ENCODE results near the gene DYNC2LI1.
"Not testable (repeated sequence)": the region's sequence is repeated elsewhere in the genome, so short reads cannot be mapped to it uniquely, and the experiment has no call there.

The DYNC2LI1 gene

GRCh38 chr2:43773876-43774613 lies at the start of gene DYNC2LI1:
DYNC2LI1 (plus strand) TSS chr2:43774039; CDS start chr2:43774139, 100 bp downstream.
- no peak for TF ChIP-seq CTCF (IDR thresholded peaks at IDR 0.05; ENCODE audit: control insufficient read depth, insufficient read depth, low read depth, low read length, missing control alignments)
- peak; percentile 58 for DNase-seq (ENCODE audit: low read depth)
- peak within 1 kb of the TSS; percentile 80 for H3K4me3 ChIP-seq (ENCODE audit: control insufficient read depth, low read depth, low read length)

- H3K4me3 ChIP-seq (ENCODE audit: control insufficient read depth, low read depth, low read length): no peak overlapping the region
- no peak for TF ChIP-seq CTCF (IDR thresholded peaks at IDR 0.05; ENCODE audit: control insufficient read depth, insufficient read depth, low read depth, low read length, missing control alignments)
- DNase-seq (ENCODE audit: low read depth): no peak
These were observed 48.9 kb upstream of the DYNC2LI1 start for GRCh38 chr2:43724728-43725526.

- DNase-seq (ENCODE audit: low read depth): no peak
- no peak for TF ChIP-seq CTCF (IDR thresholded peaks at IDR 0.05; ENCODE audit: control insufficient read depth, insufficient read depth, low read depth, low read length, missing control alignments)
- H3K4me3 ChIP-seq (ENCODE audit: control insufficient read depth, low read depth, low read length): no peak overlapping the region
These were observed 48.1 kb upstream of the DYNC2LI1 start for GRCh38 chr2:43725711-43726246.

GRCh38 chr2:43726961-43727633 lies 46.7 kb upstream of the DYNC2LI1 start:
- not testable (repeated sequence) for DNase-seq (ENCODE audit: low read depth); H3K4me3 ChIP-seq (ENCODE audit: control insufficient read depth, low read depth, low read length)

- TF ChIP-seq CTCF (IDR thresholded peaks at IDR 0.05; ENCODE audit: control insufficient read depth, insufficient read depth, low read depth, low read length, missing control alignments): no peak
- H3K4me3 ChIP-seq (ENCODE audit: control insufficient read depth, low read depth, low read length): no peak overlapping the region
- no peak for DNase-seq (ENCODE audit: low read depth)
These were observed 46.2 kb upstream of the DYNC2LI1 start for GRCh38 chr2:43727634-43728014.

GRCh38 chr2:43729491-43730174 lies 44.2 kb upstream of the DYNC2LI1 start:
- no peak for TF ChIP-seq CTCF (IDR thresholded peaks at IDR 0.05; ENCODE audit: control insufficient read depth, insufficient read depth, low read depth, low read length, missing control alignments)
- DNase-seq (ENCODE audit: low read depth): no peak
- no peak overlapping the region for H3K4me3 ChIP-seq (ENCODE audit: control insufficient read depth, low read depth, low read length)

Data from AG09309 (cell line).